SK-N-MC (cell line): ENCODE data around the gene TBC1D22A.

Experiments
- DNase-seq: peaks from one replicate; pipeline ENCODE4 v3.0.0-alpha.2; 2011; ENCODE audit warnings: low read depth, low spot score
- H3K27ac ChIP-seq: fragments of 200-600 bp; sonication (generic); 2 replicates; pipeline ENCODE4 v1.5.1; 2016; ENCODE audit warnings: mixed run types
- H3K36me3 ChIP-seq: fragments of 200-600 bp; sonication (generic); 2 replicates; pipeline ENCODE4 v1.6.1; 2017; ENCODE audit warnings: antibody characterized with exemption, low read length, mixed read lengths; ENCODE audit not compliant: insufficient read depth
- H3K4me3 ChIP-seq: fragments of 200-600 bp; sonication (generic); 2 replicates; pipeline ENCODE4 v1.5.1; 2016
- H3K9ac ChIP-seq: fragments of 200-600 bp; sonication (generic); 2 replicates; pipeline ENCODE4 v1.8.0; 2017; ENCODE audit warnings: mixed run types, mixed read lengths; ENCODE audit not compliant: insufficient read length
- H3K9me3 ChIP-seq: fragments of 200-600 bp; sonication (generic); 2 replicates; pipeline ENCODE4 v1.6.1; 2017; ENCODE audit warnings: low read depth, mild to moderate bottlenecking, antibody characterized with exemption, low read length, moderate library complexity, mixed read lengths
- EZH2 ChIP-seq: fragments of 200-600 bp; sonication (generic); IDR thresholded peaks from one replicate; pipeline ENCODE4 v1.6.1; 2017; ENCODE audit warnings: antibody characterized with exemption
- FOXP2 ChIP-seq: optimal IDR thresholded peaks from 2 replicates; pipeline ENCODE3; 2011; ENCODE audit warnings: mild to moderate bottlenecking, moderate library complexity; ENCODE audit not compliant: insufficient read depth; ENCODE audit errors: extremely low read length, control extremely low read depth
- POLR2AphosphoS5 ChIP-seq: IDR thresholded peaks from 2 replicates; pipeline ENCODE4 v1.6.1; 2012; ENCODE audit warnings: mild to moderate bottlenecking, low read depth, low read length, borderline replicate concordance

TBC1D22A gene

GRCh38 chr22:47051441-47052071 is 289.1 kb downstream of the TBC1D22A start:
- H3K27ac ChIP-seq: no peak overlapping the region
- H3K36me3 ChIP-seq: no peaks in the 10 kb centered on the region
- no peak overlapping the region for H3K9ac ChIP-seq
- DNase-seq: no peak
- H3K9me3 ChIP-seq: no peaks in the 10 kb centered on the region
- TF ChIP-seq FOXP2 (no peak), POLR2AphosphoS5 (no peak), EZH2 (no peak)
- no peak overlapping the region for H3K4me3 ChIP-seq

- Histone ChIP-seq H3K9ac (no peak overlapping the region), H3K4me3 (no peak overlapping the region), H3K36me3 (no peaks in the 10 kb centered on the region), H3K9me3 (no peaks in the 10 kb centered on the region), H3K27ac (no peak overlapping the region)
- no peak for DNase-seq
- no peak for TF ChIP-seq FOXP2
- no peak for TF ChIP-seq POLR2AphosphoS5
- no peak for TF ChIP-seq EZH2
These were observed 290.0 kb downstream of the TBC1D22A start for GRCh38 chr22:47052236-47053012.

DNA sequence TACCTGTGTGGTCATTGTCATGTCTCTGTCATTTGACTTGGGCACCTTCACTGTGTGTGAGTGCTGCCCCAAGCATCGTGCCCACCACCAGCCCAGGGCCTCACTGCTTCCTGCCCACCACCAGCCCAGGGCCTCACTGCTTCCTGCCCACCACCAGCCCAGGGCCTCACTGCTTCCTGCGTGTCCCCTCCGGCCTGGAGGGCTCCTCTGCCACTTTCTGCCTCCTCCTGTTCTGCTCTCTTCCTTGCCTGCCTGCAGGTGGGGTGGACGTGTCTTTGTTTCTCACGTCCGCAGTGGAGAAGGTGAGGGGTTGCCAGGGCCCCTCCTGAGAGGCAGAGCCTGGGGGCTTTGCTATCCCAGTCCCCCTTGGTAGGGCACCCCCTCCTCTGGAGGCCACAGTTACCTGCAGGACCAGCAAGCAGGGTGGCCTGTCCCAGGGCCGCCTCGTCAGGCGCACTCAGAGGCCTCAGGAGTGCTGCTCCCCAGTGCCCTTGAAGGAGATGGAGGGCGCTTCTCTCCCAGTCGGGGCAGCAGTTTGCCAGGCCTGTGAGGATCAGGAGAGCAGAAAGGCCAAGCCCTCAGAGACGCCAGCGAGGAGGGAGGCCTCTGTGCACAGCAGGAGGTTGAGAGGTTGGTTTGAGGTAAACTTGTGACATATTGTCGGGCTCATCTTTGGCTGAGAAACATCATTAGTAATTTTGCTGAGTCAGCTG is 290.7 kb downstream of the TBC1D22A start:
- Histone ChIP-seq H3K4me3 (no peak overlapping the region), H3K36me3 (no peaks in the 10 kb centered on the region), H3K27ac (no peak overlapping the region), H3K9me3 (no peaks in the 10 kb centered on the region), H3K9ac (no peak overlapping the region)
- DNase-seq: no peak
- TF ChIP-seq FOXP2 (no peak), POLR2AphosphoS5 (no peak), EZH2 (no peak)

GRCh38 chr22:47053726-47054141 is 291.3 kb downstream of the TBC1D22A start:
- H3K36me3 ChIP-seq: no peaks in the 10 kb centered on the region
- TF ChIP-seq EZH2 (no peak), FOXP2 (no peak), POLR2AphosphoS5 (no peak)

DNA sequence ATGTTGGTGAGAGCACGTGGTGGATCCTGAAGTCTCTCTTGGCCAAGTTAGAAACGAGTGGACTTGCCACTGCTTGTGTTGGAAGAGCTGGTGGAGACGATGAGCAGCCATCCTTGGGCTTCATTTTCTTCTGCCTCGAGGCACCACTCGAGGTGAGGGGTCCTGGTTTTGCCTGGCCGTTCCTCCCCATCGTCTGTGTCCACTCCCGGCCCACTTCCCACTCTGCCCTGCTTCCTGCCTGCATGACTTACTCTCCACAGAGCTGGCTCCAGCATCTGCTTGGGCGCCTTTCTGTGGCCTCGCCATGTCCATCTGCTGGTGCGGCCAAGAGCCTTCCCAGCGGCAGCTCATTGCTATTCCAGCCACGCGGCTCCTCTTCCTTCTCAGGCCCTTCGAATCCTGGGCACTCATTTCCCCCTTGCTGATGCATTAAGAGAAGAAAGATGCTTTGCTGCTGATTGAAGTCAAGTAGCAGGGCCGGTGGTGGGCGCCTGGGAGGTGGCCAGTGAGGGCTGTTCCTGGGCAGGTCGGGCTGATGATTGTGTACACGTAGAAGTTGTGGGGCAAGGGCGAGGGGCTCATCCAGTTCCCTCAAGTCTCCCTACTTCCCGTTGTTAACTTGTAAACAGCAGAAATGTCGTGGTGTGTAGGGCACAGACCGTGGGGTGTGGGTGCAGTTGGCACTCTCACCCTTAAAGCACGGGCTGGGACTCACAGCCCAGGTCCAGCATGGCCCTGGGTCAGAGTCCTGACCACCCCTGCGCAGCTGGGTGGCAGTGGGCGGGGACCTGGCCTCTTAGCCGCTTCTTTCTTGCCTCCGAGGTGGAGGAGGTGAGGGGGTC is 292.0 kb downstream of the TBC1D22A start:
- no peak overlapping the region for H3K4me3 ChIP-seq
- no peak for DNase-seq
- H3K9ac ChIP-seq: no peak overlapping the region
- H3K36me3 ChIP-seq: no peaks in the 10 kb centered on the region
- TF ChIP-seq FOXP2 (no peak), POLR2AphosphoS5 (no peak), EZH2 (no peak)
- no peaks in the 10 kb centered on the region for H3K9me3 ChIP-seq
- H3K27ac ChIP-seq: no peak overlapping the region

More at GRCh38 chr22:47053726-47054141, 291.3 kb downstream of the TBC1D22A start:
- Histone ChIP-seq H3K9me3 (no peaks in the 10 kb centered on the region), H3K27ac (no peak overlapping the region), H3K9ac (no peak overlapping the region), H3K4me3 (no peak overlapping the region)
- peak; percentile 12 for DNase-seq

DNA sequence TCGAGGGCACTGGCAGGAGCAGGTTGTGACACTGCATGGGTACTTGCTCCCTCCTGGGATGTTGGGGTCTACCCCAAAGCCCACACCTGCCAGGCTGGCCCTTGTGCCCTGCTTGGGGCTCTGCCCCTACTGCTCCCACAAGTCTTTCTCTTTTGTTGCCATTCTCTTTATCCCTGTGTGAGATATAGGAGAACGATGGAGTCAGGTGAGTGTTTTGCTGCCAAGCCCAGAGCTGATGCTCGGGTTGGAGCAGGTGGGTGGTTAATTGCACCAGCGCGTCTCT is 292.6 kb downstream of the TBC1D22A start:
- Histone ChIP-seq H3K36me3 (no peaks in the 10 kb centered on the region), H3K9ac (no peak overlapping the region), H3K9me3 (no peaks in the 10 kb centered on the region), H3K4me3 (no peak overlapping the region), H3K27ac (no peak overlapping the region)
- TF ChIP-seq EZH2 (no peak), POLR2AphosphoS5 (no peak), FOXP2 (no peak)
- DNase-seq: no peak

- H3K36me3 ChIP-seq: no peaks in the 10 kb centered on the region
- no peak for TF ChIP-seq FOXP2
- TF ChIP-seq POLR2AphosphoS5: no peak
- TF ChIP-seq EZH2: no peak
- no peaks in the 10 kb centered on the region for H3K9me3 ChIP-seq
- H3K4me3 ChIP-seq: no peak overlapping the region
- no peak overlapping the region for H3K27ac ChIP-seq
- no peak overlapping the region for H3K9ac ChIP-seq
- DNase-seq: no peak
These were observed 293.0 kb downstream of the TBC1D22A start for GRCh38 chr22:47055461-47055860.

GRCh38 chr22:47055921-47056320 is 293.5 kb downstream of the TBC1D22A start:
- Histone ChIP-seq H3K9me3 (no peaks in the 10 kb centered on the region), H3K27ac (no peak overlapping the region), H3K4me3 (no peak overlapping the region), H3K9ac (no peak overlapping the region), H3K36me3 (no peaks in the 10 kb centered on the region)
- TF ChIP-seq EZH2 (no peak), POLR2AphosphoS5 (no peak), FOXP2 (no peak)
- DNase-seq: no peak
